Fibroblast of lung (primary cell): Measurements from ENCODE around the gene SLC18B1.

Source experiments
- EZH2 ChIP-seq: IDR thresholded peaks from 2 replicates; pipeline ENCODE4 v1.5.1; 2012; ENCODE audit warnings: low read length, control low read depth, mild to moderate bottlenecking; ENCODE audit errors: missing control alignments
- TF ChIP-seq, protein P1 (sequence below), 2 donors: IDR thresholded peaks in 1 of 2; conservative IDR thresholded peaks in 1 of 2; 1 replicate in 1 of 2; 2 replicates in 1 of 2; pipeline ENCODE4 v1.5.1; 2011 to 2012; ENCODE audit warnings: low read length in 2 of 2, control low read depth in 1 of 2, inconsistent platforms in 1 of 2, low read depth in 1 of 2, mild to moderate bottlenecking in 1 of 2

DNA sequence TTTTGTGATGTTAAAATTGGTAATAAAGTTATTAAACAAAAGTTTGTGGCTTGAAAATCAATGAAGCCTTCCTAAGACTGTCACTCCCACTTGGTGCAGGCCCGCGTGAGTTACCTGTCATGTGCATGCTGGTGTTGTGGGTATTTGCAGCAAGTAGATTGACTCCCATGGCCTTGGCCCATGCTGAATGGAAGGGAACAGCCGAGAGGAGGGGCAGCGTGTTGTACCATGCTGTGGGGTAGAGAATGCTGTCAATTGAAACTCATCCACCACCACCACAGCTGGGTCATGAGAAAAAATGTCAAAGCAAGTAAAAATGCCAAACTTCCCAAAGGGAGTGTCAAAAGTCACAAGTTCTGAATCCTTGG is 71.8 kb downstream of the SLC18B1 start:
- TF ChIP-seq, protein P1, sequence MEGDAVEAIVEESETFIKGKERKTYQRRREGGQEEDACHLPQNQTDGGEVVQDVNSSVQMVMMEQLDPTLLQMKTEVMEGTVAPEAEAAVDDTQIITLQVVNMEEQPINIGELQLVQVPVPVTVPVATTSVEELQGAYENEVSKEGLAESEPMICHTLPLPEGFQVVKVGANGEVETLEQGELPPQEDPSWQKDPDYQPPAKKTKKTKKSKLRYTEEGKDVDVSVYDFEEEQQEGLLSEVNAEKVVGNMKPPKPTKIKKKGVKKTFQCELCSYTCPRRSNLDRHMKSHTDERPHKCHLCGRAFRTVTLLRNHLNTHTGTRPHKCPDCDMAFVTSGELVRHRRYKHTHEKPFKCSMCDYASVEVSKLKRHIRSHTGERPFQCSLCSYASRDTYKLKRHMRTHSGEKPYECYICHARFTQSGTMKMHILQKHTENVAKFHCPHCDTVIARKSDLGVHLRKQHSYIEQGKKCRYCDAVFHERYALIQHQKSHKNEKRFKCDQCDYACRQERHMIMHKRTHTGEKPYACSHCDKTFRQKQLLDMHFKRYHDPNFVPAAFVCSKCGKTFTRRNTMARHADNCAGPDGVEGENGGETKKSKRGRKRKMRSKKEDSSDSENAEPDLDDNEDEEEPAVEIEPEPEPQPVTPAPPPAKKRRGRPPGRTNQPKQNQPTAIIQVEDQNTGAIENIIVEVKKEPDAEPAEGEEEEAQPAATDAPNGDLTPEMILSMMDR (conservative IDR thresholded peaks at IDR 0.05 in 1 of 2, IDR thresholded peaks at IDR 0.05 in 1 of 2; ENCODE audit: low read depth in 1 of 2, low read length in 2 of 2), result no peak
- TF ChIP-seq EZH2, result no peak
